Activated T-helper 2 cell treated with anti-CD3 and anti-CD28 coated beads, Interferon-gamma antibody, Interleukin-2, Interleukin-4, amounts not matched to agents 10 μg/mL and 5 μg/mL and 100 μg/mL, durations not matched to agents 14 hours and 24 hours and 36 hours (primary cell): ENCODE data around the gene FIGNL2. TPM values are rescaled to one million over a fixed set of nuclear protein-coding genes. Genes with fewer than 3 reads are reported as not detected.

Experiments used
- DNase-seq: peaks from one replicate; pipeline ENCODE4 v3.0.0; 2021; ENCODE audit warnings: low spot score
- H3K27ac Mint-ChIP-seq: one replicate; pipeline ENCODE4 v1.8.0; 2021; ENCODE audit warnings: mixed read lengths
- H3K27me3 Mint-ChIP-seq: one replicate; pipeline ENCODE4 v1.8.0; 2021; ENCODE audit warnings: low read depth, mixed read lengths
- H3K36me3 Mint-ChIP-seq: one replicate; pipeline ENCODE4 v1.8.0; 2021; ENCODE audit warnings: low read depth, mixed read lengths
- H3K4me1 Mint-ChIP-seq: one replicate; pipeline ENCODE4 v1.8.0; 2021; ENCODE audit warnings: low read depth, mixed read lengths
- H3K4me3 Mint-ChIP-seq: one replicate; pipeline ENCODE4 v1.8.0; 2021; ENCODE audit warnings: low read depth, mild to moderate bottlenecking, moderate library complexity, mixed read lengths
- H3K9me3 Mint-ChIP-seq: one replicate; pipeline ENCODE4 v1.8.0; 2021; ENCODE audit warnings: mixed read lengths
- intact Hi-C: fragments of 100-400 bp; cut with micrococcal nuclease; formaldehyde crosslinking; loops from one replicate; pipeline ENCODE4 v1.15.1; 2023
- total RNA-seq: library from RNA; stranded (reverse); gene quantifications from 2 replicates; pipeline ENCODE4 v1.2.3, GENCODE V29; 2022

The FIGNL2 gene
- total RNA-seq, 1 donor from 2014 or later, result 0.30 TPM

DNA sequence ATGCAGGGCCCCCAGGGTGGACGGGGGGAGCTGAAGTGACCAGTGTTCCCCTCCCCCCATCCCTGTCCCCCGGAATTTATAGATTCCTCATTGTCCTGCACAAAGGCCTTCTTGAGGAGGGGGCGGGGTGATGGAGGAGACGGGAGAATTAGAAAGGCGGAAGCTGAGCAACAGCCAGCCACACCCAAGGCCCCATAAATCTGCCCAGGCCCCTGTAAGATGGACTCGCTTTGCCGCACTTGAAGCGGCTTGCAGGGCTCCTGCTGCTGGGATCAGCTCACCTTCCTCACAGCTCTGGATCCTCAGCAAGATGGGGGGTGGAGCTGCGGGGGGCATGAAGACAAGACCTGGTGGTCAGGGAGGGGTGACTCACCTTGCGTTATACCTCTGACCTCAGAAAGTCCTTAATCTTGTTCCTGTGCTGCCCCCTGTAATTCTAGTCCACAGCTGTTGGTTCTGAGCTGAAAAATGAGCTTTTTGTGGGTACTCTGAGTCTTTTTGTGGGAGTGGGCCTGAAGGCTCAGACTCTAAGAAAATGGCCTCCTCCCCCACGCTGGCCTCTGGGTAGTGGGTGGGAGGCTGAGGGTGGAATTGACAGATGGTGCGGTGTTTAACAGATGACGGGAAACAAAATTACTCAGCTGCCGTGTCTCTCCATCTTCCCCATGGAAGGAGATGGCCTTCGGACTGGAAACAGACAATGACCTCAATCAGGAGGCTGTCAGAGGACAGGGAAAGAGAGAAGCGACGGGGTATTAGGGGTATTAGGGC is 23.6 kb upstream of the FIGNL2 start:
- peaks cover 46% of the 10 kb centered on the region for H3K27me3 Mint-ChIP-seq
- DNase-seq, result no peak
- peaks cover 5% of the 10 kb centered on the region for H3K4me1 Mint-ChIP-seq
- no peak overlapping the region for H3K27ac Mint-ChIP-seq
- no peaks in the 10 kb centered on the region for H3K9me3 Mint-ChIP-seq
- no peaks in the 10 kb centered on the region for H3K36me3 Mint-ChIP-seq
- intact Hi-C loops, result no loop called here
- H3K4me3 Mint-ChIP-seq, result no peak overlapping the region

DNA sequence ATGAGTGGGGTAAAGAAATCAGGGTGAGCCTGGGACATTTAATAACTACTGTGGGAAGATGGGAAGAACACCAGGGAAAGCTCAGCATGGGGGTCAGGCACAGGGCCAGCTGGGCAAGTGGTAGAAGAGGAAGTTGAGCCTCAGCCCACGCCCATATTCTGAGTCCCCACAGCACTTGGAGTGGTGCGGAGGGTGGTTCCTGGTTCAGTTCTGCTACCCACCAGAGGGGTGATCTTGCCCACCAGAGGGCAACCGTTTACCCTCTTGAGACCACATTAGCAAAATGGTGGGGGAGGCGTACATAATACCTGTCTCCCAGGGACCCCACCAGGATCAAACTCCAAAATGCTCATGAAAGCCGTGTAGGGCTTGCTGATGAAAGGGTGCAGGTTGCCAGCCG is 22.6 kb upstream of the FIGNL2 start:
- H3K4me3 Mint-ChIP-seq, result no peak overlapping the region
- peaks cover 46% of the 10 kb centered on the region for H3K27me3 Mint-ChIP-seq
- no peaks in the 10 kb centered on the region for H3K36me3 Mint-ChIP-seq
- intact Hi-C loops, result no loop called here
- no peaks in the 10 kb centered on the region for H3K9me3 Mint-ChIP-seq
- H3K4me1 Mint-ChIP-seq, result peaks cover 5% of the 10 kb centered on the region
- H3K27ac Mint-ChIP-seq, result no peak overlapping the region
- no peak for DNase-seq

DNA sequence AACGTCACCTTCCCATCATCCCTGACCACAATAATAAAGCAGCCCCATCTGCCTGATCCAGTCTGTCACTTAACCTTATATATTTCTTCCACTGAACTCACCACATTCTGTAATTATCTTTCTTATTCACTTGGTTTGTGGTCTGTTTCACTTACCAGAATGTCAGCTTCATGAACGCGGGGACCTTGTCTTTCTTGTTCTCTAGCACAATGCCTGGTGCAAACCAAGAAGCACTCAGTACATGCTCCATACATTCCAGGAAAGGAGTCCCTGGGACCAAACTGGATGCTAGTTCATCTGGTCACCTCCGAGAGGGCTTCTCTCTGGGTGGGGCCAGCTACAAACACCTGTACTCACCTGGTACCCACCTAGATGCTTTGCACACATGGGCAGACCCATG is 22.0 kb upstream of the FIGNL2 start:
- no peak for DNase-seq
- Mint-ChIP-seq H3K9me3 (no peaks in the 10 kb centered on the region), H3K4me1 (peaks cover 5% of the 10 kb centered on the region), H3K27ac (no peak overlapping the region), H3K4me3 (no peak overlapping the region), H3K27me3 (peaks cover 46% of the 10 kb centered on the region), H3K36me3 (no peaks in the 10 kb centered on the region)
- intact Hi-C loops, result no loop called here

DNA sequence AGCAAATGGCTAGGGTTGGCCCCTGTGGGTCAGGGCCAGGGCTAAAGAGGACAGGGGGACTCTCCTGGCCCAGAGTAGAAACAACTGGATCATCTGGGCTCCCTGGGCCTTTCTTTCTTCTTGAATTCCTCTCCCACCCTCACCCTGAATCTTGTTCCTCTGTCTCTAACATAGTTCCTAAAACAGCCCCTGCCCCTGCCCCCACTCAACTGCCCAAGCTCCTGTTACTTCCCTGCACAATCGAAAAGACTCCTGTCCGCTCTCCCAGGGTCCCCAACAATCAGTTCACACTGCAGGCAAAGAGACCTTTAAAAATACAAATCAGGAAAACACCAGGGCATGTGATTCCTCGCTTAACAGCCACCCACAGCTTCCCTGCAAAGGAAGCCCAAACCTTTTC is 21.4 kb upstream of the FIGNL2 start:
- Mint-ChIP-seq H3K36me3 (no peaks in the 10 kb centered on the region), H3K9me3 (no peaks in the 10 kb centered on the region), H3K4me3 (no peak overlapping the region), H3K4me1 (peaks cover 5% of the 10 kb centered on the region), H3K27me3 (peaks cover 49% of the 10 kb centered on the region), H3K27ac (no peak overlapping the region)
- no peak for DNase-seq
- intact Hi-C loops, result no loop called here

DNA sequence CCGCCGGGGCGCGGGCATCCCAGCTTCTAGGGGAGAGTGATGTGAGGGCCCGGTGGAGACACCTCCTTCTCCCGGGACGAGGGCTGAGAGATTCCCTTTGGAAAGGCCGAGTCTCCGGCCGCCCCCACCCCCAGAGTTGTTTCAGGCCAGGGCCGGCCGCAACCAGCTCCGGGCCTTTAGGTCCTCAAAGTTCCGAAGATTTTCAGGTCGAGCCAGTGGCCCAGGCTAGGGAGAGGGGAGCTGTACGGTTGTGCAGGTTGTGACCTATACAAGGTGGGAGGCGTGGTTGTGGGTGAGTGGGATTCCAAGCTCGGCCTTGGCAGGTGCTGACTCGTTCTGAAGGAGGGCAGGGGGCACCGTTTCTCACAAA is 21.0 kb upstream of the FIGNL2 start:
- Mint-ChIP-seq H3K27ac (no peak overlapping the region), H3K36me3 (no peaks in the 10 kb centered on the region), H3K27me3 (peaks cover 54% of the 10 kb centered on the region), H3K4me3 (no peak overlapping the region), H3K9me3 (no peaks in the 10 kb centered on the region), H3K4me1 (peaks cover 5% of the 10 kb centered on the region)
- intact Hi-C loops, result no loop called here
- DNase-seq, result no peak

DNA sequence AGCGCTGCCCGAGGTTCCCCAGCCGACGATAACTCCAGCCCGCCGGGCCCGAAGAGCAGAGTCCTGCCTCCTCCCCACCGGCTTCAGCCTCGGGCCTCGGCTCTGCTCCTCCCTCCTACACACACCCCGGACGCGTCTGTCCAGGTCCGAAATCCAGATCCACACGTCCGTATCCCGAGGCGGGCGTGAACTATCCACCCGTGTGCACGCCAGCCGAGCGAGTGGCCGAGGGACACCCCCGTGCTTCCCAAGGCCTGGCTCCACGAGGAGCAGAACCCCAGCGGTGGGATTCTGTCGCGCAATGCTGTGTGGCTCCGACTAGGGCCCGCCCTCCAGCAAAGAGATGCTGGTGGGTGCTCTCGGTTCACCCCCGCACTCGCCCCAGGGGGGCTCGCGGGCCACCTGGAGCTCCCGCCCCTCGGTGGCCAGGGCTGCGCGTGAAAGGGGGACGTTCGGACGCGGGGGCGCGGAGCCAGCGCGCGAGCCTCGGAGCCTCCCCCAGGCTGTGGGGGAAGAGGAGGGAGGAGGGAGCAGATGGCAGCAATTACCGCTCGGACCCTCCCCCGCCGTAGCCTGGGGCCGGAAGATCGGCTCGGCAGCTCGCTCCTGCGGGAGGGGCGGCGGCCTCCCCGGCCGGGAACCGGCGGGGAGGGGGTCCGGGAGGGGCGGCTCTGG is 20.4 kb upstream of the FIGNL2 start:
- Mint-ChIP-seq H3K27ac (no peak overlapping the region), H3K27me3 (peaks cover 55% of the 10 kb centered on the region), H3K4me3 (no peak overlapping the region), H3K9me3 (no peaks in the 10 kb centered on the region), H3K4me1 (peaks cover 5% of the 10 kb centered on the region), H3K36me3 (no peaks in the 10 kb centered on the region)
- intact Hi-C loops, result no loop called here
- DNase-seq, result no peak

DNA sequence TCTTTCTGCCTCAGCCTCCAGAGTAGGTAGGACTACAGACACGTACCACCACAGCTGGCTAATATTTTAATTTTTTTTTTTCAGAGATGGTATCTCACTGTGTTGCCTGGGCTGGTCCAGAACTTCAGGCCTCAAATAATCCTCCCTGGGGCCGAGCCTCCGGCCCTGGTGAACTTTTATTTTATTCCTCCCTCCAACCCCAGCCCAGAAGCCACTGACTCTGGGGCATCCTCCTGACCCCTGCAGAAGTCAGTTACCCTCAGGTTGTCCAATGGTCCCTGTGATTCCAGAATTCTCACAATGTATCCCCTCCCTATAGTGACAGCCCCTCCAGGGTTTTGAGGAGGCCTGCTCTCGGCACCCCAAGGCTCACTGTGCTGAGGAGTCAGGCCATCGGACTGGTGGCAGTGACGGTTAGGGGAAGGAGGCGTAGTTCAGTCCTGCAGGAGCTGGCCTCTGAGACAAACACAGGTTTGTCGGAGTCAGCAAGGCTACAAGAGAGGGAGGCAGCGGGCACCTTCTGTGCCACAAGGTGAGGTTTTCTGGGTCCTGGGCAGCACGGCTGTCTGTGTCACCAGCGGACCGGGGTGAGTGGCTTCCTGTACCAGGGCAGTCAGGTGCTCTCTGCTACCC is 19.4 kb upstream of the FIGNL2 start:
- intact Hi-C loops, result no loop called here
- Mint-ChIP-seq H3K9me3 (no peaks in the 10 kb centered on the region), H3K36me3 (no peaks in the 10 kb centered on the region), H3K27ac (no peak overlapping the region), H3K4me3 (no peak overlapping the region), H3K4me1 (peaks cover 5% of the 10 kb centered on the region), H3K27me3 (peaks cover 61% of the 10 kb centered on the region)
- DNase-seq, result no peak

DNA sequence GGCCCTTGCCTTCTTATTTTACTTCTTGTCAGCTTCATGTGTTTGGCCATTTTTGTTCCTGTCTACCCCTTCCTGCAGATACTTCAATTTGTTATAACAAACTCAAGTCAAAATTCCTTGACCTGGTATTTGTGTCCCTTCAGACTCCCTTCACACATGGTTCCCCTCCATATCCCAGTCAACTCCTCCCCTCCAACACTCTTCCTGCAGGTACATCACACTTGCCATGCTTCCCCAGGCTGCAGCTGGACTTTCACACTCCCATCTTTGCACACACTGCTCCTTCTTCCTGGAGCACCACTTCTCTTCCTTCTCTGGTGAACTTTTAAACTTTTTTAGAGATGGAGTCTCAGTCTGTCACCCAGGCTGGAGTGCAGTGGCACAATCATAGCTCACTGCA is 18.9 kb upstream of the FIGNL2 start:
- DNase-seq, result no peak
- Mint-ChIP-seq H3K4me1 (peaks cover 5% of the 10 kb centered on the region), H3K27ac (no peak overlapping the region), H3K9me3 (no peaks in the 10 kb centered on the region), H3K4me3 (no peak overlapping the region), H3K27me3 (peaks cover 63% of the 10 kb centered on the region), H3K36me3 (no peaks in the 10 kb centered on the region)
- intact Hi-C loops, result no loop called here

DNA sequence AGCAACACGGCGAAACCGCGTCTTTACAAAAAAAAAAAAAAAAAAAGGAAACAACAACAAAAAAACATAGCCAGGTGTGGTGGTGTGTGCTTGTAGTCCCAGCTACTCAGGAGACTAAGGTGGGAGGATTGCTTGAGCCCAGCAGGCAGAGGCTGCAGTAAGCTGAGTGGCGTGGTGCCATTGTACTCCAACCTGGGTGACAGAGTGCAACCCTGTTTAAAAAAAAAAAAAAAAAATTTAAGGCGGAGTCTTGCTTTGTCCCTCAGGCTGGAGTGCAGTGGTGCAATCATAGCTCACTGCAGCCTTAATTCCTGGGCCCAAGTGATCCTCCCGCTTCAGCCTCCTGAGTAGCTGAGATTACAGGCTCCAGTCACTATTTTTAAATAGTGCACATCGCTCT is 18.2 kb upstream of the FIGNL2 start:
- H3K27ac Mint-ChIP-seq, result no peak overlapping the region
- DNase-seq, result no peak
- peaks cover 5% of the 10 kb centered on the region for H3K4me1 Mint-ChIP-seq
- H3K4me3 Mint-ChIP-seq, result no peak overlapping the region
- no peaks in the 10 kb centered on the region for H3K9me3 Mint-ChIP-seq
- no peaks in the 10 kb centered on the region for H3K36me3 Mint-ChIP-seq
- intact Hi-C loops, result no loop called here
- peaks cover 68% of the 10 kb centered on the region for H3K27me3 Mint-ChIP-seq

DNA sequence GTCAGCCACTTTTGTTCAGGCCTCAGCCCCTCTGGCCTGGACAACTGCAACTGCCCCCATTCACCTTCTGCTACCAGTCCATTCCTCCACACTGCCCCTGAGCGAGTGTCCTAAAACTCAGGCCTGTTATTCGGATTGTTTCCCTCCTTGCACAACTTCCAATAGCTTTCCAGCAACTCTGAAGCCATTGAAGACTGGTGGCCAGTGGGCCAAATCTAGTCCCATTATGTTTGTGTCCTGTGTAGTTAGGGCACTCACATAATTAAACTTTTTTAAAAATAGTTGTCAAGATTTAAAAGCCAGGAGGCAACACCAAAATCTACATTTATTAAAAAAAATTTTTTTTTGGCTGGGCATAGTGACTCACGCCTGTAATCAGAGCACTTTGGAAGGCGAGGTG is 17.8 kb upstream of the FIGNL2 start:
- DNase-seq, result no peak
- Mint-ChIP-seq H3K9me3 (no peaks in the 10 kb centered on the region), H3K4me1 (peaks cover 5% of the 10 kb centered on the region), H3K27ac (no peak overlapping the region), H3K27me3 (peaks cover 69% of the 10 kb centered on the region), H3K36me3 (no peaks in the 10 kb centered on the region), H3K4me3 (no peak overlapping the region)
- intact Hi-C loops, result no loop called here

GRCh38 chr12:51865757-51866270 is 17.3 kb upstream of the FIGNL2 start:
- no peak for DNase-seq

DNA sequence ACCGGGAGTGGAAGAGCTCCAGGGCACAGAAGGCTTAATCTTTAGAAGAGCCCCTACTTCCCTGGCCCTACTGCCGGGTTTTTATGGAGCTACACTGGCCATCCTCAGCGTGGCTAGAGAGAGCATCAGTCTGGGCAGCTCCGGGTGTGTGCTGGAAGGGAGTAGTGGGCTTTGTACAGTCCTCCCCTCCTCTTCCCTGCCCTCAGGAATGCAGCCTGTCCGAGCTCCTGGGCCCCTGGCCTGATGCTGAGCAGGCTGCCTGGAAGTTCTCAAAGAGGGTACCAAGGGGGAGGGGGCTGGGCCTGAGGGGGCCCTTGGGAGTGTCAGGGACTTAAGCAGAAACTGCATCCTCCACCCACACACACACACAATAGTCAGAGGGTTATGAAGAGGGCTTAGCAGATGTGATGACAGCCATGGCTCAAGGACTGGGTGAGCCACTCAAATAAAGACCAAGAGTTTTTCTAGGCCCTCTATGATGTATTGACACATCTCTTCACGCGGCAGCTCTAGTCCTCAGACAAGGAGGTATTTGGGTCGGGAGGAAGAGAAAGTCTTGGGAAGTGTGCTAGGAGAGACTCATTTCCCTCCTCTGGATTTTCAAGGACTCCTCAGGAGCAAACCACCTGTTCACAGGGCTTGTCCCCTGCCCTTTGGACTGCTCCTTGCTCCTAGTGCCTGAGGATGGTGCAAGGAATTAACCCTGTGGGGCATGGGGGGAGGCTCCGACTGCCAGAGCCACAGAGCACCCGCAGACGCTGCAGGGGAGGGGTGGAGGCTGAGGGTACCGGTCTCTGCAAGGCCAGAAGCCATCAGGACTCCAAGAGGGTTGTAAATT is 16.5 kb upstream of the FIGNL2 start:
- Mint-ChIP-seq H3K27me3 (peaks cover 61% of the 10 kb centered on the region), H3K27ac (no peak overlapping the region), H3K9me3 (no peaks in the 10 kb centered on the region), H3K4me1 (peaks cover under 1% of the 10 kb centered on the region), H3K36me3 (no peaks in the 10 kb centered on the region), H3K4me3 (no peak overlapping the region)
- no peak for DNase-seq
- intact Hi-C loops, result no loop called here

More at GRCh38 chr12:51865757-51866270, 17.3 kb upstream of the FIGNL2 start:
- Mint-ChIP-seq H3K9me3 (no peaks in the 10 kb centered on the region), H3K36me3 (no peaks in the 10 kb centered on the region), H3K27ac (no peak overlapping the region), H3K27me3 (peaks cover 68% of the 10 kb centered on the region), H3K4me1 (peaks cover 5% of the 10 kb centered on the region), H3K4me3 (no peak overlapping the region)
- intact Hi-C loops, result no loop called here
